ENCODE measurements around the gene CCDC59. TPM values are rescaled to one million over a fixed set of nuclear protein-coding genes. Genes with fewer than 3 reads are reported as not detected.

The CCDC59 gene
- total and polyA plus RNA-seq, 10 of the 15 experiments (the other 5 are each of a cell fraction or from before 2014, with no cell fraction given) = 30.4 to 128 (median 84.0) TPM

DNA sequence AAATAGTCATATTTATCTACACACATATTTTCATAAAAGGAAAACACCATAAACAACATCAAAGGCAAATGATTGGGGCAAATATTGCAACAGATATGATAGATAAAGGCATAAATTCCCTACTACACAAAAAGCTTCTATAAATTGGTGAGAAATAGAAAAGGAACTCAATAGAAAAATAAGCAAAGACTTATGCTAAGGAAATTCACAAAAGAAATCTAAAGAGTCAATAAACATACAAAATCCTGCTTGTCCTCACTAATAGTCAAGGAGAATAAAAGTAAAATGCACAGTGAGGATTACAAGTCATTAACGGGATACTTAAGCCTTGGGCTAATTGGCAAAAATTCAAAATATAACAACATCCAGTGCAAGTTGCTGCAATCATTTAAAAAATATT, 30.3 kb downstream of the CCDC59 start (continued):
- TF ChIP-seq, protein P1, sequence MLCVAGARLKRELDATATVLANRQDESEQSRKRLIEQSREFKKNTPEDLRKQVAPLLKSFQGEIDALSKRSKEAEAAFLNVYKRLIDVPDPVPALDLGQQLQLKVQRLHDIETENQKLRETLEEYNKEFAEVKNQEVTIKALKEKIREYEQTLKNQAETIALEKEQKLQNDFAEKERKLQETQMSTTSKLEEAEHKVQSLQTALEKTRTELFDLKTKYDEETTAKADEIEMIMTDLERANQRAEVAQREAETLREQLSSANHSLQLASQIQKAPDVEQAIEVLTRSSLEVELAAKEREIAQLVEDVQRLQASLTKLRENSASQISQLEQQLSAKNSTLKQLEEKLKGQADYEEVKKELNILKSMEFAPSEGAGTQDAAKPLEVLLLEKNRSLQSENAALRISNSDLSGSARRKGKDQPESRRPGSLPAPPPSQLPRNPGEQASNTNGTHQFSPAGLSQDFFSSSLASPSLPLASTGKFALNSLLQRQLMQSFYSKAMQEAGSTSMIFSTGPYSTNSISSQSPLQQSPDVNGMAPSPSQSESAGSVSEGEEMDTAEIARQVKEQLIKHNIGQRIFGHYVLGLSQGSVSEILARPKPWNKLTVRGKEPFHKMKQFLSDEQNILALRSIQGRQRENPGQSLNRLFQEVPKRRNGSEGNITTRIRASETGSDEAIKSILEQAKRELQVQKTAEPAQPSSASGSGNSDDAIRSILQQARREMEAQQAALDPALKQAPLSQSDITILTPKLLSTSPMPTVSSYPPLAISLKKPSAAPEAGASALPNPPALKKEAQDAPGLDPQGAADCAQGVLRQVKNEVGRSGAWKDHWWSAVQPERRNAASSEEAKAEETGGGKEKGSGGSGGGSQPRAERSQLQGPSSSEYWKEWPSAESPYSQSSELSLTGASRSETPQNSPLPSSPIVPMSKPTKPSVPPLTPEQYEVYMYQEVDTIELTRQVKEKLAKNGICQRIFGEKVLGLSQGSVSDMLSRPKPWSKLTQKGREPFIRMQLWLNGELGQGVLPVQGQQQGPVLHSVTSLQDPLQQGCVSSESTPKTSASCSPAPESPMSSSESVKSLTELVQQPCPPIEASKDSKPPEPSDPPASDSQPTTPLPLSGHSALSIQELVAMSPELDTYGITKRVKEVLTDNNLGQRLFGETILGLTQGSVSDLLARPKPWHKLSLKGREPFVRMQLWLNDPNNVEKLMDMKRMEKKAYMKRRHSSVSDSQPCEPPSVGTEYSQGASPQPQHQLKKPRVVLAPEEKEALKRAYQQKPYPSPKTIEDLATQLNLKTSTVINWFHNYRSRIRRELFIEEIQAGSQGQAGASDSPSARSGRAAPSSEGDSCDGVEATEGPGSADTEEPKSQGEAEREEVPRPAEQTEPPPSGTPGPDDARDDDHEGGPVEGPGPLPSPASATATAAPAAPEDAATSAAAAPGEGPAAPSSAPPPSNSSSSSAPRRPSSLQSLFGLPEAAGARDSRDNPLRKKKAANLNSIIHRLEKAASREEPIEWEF (IDR thresholded peaks at IDR 0.05; ENCODE audit: insufficient replicate concordance, low read depth, low read length) = no peak
- no peak for TF ChIP-seq CBX3 (IDR thresholded peaks at IDR 0.05; ENCODE audit: borderline replicate concordance, low read depth)
- TF ChIP-seq POLR2AphosphoS5 (IDR thresholded peaks at IDR 0.05; ENCODE audit: low read length) = no peak
- no peak for TF ChIP-seq MEF2B (IDR thresholded peaks at IDR 0.05; ENCODE audit: partially characterized antibody, poor library complexity, severe bottlenecking)

DNA sequence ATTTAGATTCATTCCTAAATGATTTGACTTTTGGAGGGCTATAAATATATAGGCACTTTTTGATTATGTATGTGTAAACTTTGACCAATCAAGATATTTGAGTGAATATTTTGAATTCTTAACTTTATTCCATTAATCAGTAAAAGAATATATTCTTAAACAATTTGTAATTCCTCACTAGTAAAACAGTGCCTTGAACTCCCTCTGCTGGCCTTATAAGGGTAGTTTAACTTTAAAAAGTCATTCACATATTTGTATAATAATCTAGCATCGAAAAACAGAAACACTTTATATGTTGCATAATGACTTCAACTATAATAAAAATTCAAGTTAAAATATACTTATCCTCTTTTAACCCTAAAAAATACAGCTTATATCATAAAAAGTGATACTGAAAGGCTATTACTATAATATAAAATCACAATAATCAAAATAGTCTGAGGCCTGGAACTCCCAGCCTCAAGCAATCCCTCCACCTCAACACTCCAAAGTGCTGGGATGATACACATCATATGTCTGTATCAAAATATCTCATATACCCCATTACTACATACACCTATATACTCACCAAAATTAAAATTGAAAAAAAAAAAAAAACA, 31.2 kb downstream of the CCDC59 start:
- no peak overlapping the region for H3K27ac ChIP-seq (ENCODE audit: control insufficient read depth, insufficient read depth)
- SMC1A ChIA-PET (ENCODE audit: uncharacterized antibody, unreplicated experiment) = interaction anchor here (1.0 to 2.2 kb wide), 3 partner anchors 9 to 683 kb away, joined by 3 to 9 read pairs (median 3); no protein-coding TSS in a partner anchor
- H3K79me2 ChIP-seq (ENCODE audit: control insufficient read depth, insufficient read depth, low read length) = no peaks in the 10 kb centered on the region
- 0% methylated on average over 1 of the region's 1 CpG for WGBS (ENCODE audit: insufficient coverage, insufficient replicate concordance, low lambda C conversion rate, missing lambda C conversion rate)
- POLR2A ChIA-PET = no interaction called here
- no peak overlapping the region for H3K4me3 ChIP-seq
- H3K9ac ChIP-seq (ENCODE audit: control insufficient read depth, insufficient read depth, low read length) = no peak overlapping the region
- DNase-seq (ENCODE audit: low read depth, low spot score) (no peak), ATAC-seq (peak; percentile 49; the same call in 1 of the 3 replicates), FAIRE-seq (no peak)
- in situ Hi-C loops (cut with MboI) = loop anchor here (10.0 kb wide), 1 partner anchor 672 kb away; no protein-coding TSS in a partner anchor
- H3K4me1 ChIP-seq (ENCODE audit: control insufficient read depth, insufficient read depth, low read length) = no peaks in the 10 kb centered on the region
- H3K9me3 ChIP-seq (replicated peaks; ENCODE audit: control insufficient read depth, insufficient read depth, low read length) = no peaks in the 10 kb centered on the region
- RAD21 ChIA-PET (ENCODE audit: unreplicated experiment) = interaction anchor here (3.1 kb wide), 1 partner anchor 683 kb away, joined by 12 read pairs; no protein-coding TSS in a partner anchor
- H4K20me1 ChIP-seq (ENCODE audit: control insufficient read depth, insufficient read depth) = no peaks in the 10 kb centered on the region
- no peaks in the 10 kb centered on the region for H3K27me3 ChIP-seq (replicated peaks in 1 of 2; ENCODE audit: control insufficient read depth in 2 of 2, insufficient read depth in 2 of 2, low read length in 1 of 2)
- CTCF ChIA-PET = interaction anchor here (1.0 to 1.8 kb wide), 4 partner anchors 26 to 685 kb away, joined by 4 to 8 read pairs (median 6); no protein-coding TSS in a partner anchor
- intact Hi-C loops (cut with micrococcal nuclease; ENCODE audit: unreplicated experiment) = loop anchor here (1.0 kb wide), 1 partner anchor 683 kb away; no protein-coding TSS in a partner anchor
- BruUV-seq (replicated peaks) = no TSS peak
- no peak overlapping the region for H3K4me2 ChIP-seq (ENCODE audit: control insufficient read depth, insufficient read depth)
- H3K36me3 ChIP-seq (ENCODE audit: control insufficient read depth in 2 of 2, insufficient read depth in 2 of 2, low read length in 1 of 2) = no peaks in the 10 kb centered on the region
- no peak overlapping the region for H2AFZ ChIP-seq (ENCODE audit: control insufficient read depth, low read depth, low read length)
- TF ChIP-seq YY1 (IDR thresholded peaks at IDR 0.05; ENCODE audit: low read depth, low read length) = no peak
- TF ChIP-seq, protein P2, sequence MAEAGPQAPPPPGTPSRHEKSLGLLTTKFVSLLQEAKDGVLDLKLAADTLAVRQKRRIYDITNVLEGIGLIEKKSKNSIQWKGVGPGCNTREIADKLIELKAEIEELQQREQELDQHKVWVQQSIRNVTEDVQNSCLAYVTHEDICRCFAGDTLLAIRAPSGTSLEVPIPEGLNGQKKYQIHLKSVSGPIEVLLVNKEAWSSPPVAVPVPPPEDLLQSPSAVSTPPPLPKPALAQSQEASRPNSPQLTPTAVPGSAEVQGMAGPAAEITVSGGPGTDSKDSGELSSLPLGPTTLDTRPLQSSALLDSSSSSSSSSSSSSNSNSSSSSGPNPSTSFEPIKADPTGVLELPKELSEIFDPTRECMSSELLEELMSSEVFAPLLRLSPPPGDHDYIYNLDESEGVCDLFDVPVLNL (IDR thresholded peaks at IDR 0.05; ENCODE audit: low read depth, low read length) = no peak
- no peak for TF ChIP-seq PAX5 (IDR thresholded peaks at IDR 0.05; ENCODE audit: borderline replicate concordance, low read depth, low read length)
- TF ChIP-seq, protein P3, sequence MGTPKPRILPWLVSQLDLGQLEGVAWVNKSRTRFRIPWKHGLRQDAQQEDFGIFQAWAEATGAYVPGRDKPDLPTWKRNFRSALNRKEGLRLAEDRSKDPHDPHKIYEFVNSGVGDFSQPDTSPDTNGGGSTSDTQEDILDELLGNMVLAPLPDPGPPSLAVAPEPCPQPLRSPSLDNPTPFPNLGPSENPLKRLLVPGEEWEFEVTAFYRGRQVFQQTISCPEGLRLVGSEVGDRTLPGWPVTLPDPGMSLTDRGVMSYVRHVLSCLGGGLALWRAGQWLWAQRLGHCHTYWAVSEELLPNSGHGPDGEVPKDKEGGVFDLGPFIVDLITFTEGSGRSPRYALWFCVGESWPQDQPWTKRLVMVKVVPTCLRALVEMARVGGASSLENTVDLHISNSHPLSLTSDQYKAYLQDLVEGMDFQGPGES (IDR thresholded peaks at IDR 0.05) = no peak
- no peak for TF ChIP-seq MTA3 (IDR thresholded peaks at IDR 0.05; ENCODE audit: borderline replicate concordance, low read length)
- TF ChIP-seq POLR2A (IDR thresholded peaks at IDR 0.05; ENCODE audit: low read depth, low read length) = no peak
- TF ChIP-seq, protein P4, sequence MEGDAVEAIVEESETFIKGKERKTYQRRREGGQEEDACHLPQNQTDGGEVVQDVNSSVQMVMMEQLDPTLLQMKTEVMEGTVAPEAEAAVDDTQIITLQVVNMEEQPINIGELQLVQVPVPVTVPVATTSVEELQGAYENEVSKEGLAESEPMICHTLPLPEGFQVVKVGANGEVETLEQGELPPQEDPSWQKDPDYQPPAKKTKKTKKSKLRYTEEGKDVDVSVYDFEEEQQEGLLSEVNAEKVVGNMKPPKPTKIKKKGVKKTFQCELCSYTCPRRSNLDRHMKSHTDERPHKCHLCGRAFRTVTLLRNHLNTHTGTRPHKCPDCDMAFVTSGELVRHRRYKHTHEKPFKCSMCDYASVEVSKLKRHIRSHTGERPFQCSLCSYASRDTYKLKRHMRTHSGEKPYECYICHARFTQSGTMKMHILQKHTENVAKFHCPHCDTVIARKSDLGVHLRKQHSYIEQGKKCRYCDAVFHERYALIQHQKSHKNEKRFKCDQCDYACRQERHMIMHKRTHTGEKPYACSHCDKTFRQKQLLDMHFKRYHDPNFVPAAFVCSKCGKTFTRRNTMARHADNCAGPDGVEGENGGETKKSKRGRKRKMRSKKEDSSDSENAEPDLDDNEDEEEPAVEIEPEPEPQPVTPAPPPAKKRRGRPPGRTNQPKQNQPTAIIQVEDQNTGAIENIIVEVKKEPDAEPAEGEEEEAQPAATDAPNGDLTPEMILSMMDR (IDR thresholded peaks at IDR 0.05 in 2 of 3, conservative IDR thresholded peaks at IDR 0.05 in 1 of 3; ENCODE audit: control insufficient read depth in 2 of 3, extremely low read depth in 1 of 3, insufficient read depth in 1 of 3, low read depth in 3 of 3, low read length in 3 of 3) = peak in 2 of 3 experiments; percentile 24 to 28; a peak in 3 of 6 replicates
- TF ChIP-seq RUNX3 (IDR thresholded peaks at IDR 0.05; ENCODE audit: low read length) = no peak
- no peak for TF ChIP-seq NFIC (IDR thresholded peaks at IDR 0.05; ENCODE audit: low read depth, low read length)

Data from GM12878 (cell line).